PC-3 (cell line): ENCODE data around the gene TEKT5.

ENCODE experiments used
- EZH2 ChIP-seq: fragments of 300-600 bp; sonication (generic); IDR thresholded peaks from one replicate; pipeline ENCODE4 v1.6.1; 2017; ENCODE audit warnings: antibody characterized with exemption, mild to moderate bottlenecking, low read length; ENCODE audit not compliant: unreplicated experiment
- TF ChIP-seq, protein P1 (sequence below): fragments of 300-600 bp; sonication (generic); conservative IDR thresholded peaks from 2 replicates; pipeline ENCODE4 v1.5.1; 2017; ENCODE audit warnings: antibody characterized with exemption, low read depth, mild to moderate bottlenecking, low read length

DNA sequence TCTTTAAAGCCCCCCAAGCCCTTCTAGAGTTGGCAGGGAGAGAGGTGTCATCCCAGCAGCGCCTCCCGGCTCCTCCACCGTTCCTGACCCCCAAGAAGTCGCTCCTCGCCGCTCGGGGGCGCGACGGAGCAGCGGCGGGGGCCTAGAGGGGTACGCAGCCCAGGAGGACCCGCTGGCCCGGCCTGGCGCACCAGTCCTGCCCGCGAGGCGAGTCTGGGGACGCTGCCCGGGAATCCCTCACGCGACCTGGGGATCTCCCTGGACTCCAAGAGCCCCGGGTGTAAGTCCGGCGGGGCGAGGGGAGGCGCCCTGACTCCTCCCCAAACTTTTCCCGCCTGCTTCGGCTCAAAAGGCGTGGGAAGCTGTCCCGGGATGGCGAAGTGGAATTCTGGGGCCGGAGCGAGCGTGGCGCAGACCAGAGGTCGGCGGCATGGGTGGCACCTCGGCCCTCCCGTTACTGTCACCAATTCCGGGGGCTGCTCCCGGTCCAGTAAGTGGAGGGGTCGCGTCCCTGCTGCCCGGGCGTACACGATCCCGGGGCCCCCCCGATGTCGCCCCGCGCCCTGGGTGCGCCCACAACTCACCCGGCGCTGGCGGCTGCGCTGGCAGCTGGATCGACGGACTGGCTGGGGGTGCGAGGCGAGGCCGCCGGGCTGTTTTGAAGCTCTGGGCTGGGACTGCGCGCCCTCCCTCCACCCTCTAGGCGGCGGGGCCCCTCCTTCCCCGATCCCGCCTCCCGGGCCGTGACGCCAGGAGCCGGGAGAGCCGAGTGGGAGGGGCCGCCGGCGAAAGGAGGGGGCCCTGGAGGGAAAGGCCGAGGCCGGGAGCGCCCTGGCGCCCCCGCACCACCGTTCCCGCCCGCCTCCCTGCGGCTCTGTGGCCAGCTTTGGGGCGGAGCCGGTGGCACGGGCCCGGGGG lies 114.5 kb downstream of the TEKT5 start, which contains the start of gene EMP2:
- no peak for TF ChIP-seq EZH2
- TF ChIP-seq, protein P1, sequence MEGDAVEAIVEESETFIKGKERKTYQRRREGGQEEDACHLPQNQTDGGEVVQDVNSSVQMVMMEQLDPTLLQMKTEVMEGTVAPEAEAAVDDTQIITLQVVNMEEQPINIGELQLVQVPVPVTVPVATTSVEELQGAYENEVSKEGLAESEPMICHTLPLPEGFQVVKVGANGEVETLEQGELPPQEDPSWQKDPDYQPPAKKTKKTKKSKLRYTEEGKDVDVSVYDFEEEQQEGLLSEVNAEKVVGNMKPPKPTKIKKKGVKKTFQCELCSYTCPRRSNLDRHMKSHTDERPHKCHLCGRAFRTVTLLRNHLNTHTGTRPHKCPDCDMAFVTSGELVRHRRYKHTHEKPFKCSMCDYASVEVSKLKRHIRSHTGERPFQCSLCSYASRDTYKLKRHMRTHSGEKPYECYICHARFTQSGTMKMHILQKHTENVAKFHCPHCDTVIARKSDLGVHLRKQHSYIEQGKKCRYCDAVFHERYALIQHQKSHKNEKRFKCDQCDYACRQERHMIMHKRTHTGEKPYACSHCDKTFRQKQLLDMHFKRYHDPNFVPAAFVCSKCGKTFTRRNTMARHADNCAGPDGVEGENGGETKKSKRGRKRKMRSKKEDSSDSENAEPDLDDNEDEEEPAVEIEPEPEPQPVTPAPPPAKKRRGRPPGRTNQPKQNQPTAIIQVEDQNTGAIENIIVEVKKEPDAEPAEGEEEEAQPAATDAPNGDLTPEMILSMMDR, result peak; percentile 67
